A673 (cell line): Measurements from ENCODE around the gene ADAMTS13.

Experiments used
- CTCF ChIP-seq: fragments of 300-800, 200-600 bp; sonication (generic); conservative IDR thresholded peaks from 2 replicates; pipeline ENCODE4 v1.5.1; 2017; ENCODE audit warnings: low read depth, mild to moderate bottlenecking, antibody characterized with exemption, low read length, moderate library complexity, mixed read lengths
- EZH2 ChIP-seq: fragments of 200-600 bp; sonication (generic); IDR thresholded peaks from 2 replicates; pipeline ENCODE4 v1.6.1; 2017; ENCODE audit warnings: borderline replicate concordance, low read depth, mild to moderate bottlenecking, mixed read lengths, antibody characterized with exemption, low read length; ENCODE audit not compliant: poor library complexity, severe bottlenecking

- TF ChIP-seq CTCF (no peak), EZH2 (no peak)
These were observed 85.9 kb downstream of the ADAMTS13 start for GRCh38 chr9:133508046-133508445.
